Neuronal stem cell (in vitro differentiated cells): ENCODE results near the gene PNPLA8.

Experiments used
- DNase-seq: peaks from one replicate; pipeline ENCODE4 v3.0.0-alpha.2; 2013; ENCODE audit warnings: low spot score
- H2AFZ ChIP-seq: one replicate; pipeline ENCODE4 v1.6.1; 2013; ENCODE audit warnings: mild to moderate bottlenecking, low read length, inconsistent platforms
- H2AK5ac ChIP-seq: 2 replicates; pipeline ENCODE4 v1.6.1; 2013; ENCODE audit warnings: low read depth, mild to moderate bottlenecking, inconsistent platforms, low read length, moderate library complexity, mixed read lengths
- H2BK120ac ChIP-seq: 2 replicates; pipeline ENCODE4 v1.6.1; 2013; ENCODE audit warnings: low read depth, mild to moderate bottlenecking, inconsistent platforms, low read length, moderate library complexity, mixed read lengths
- H2BK12ac ChIP-seq: one replicate; pipeline ENCODE4 v1.6.1; 2013; ENCODE audit warnings: low read length, inconsistent platforms
- H2BK15ac ChIP-seq: 2 replicates; pipeline ENCODE4 v1.6.1; 2013; ENCODE audit warnings: mild to moderate bottlenecking, low read length, inconsistent platforms, mixed read lengths
- H2BK5ac ChIP-seq: one replicate; pipeline ENCODE4 v1.6.1; 2013; ENCODE audit warnings: inconsistent platforms, mild to moderate bottlenecking, low read length, moderate library complexity
- H3K14ac ChIP-seq: one replicate; pipeline ENCODE4 v1.6.1; 2013; ENCODE audit warnings: low read length, inconsistent platforms
- H3K18ac ChIP-seq: 2 replicates; pipeline ENCODE4 v1.6.1; 2013; ENCODE audit warnings: low read length, inconsistent platforms
- H3K23ac ChIP-seq: 2 replicates; pipeline ENCODE4 v1.6.1; 2013; ENCODE audit warnings: low read depth, mild to moderate bottlenecking, mixed read lengths, low read length, inconsistent platforms; ENCODE audit not compliant: poor library complexity
- H3K27ac ChIP-seq: replicated peaks from 3 replicates; pipeline ENCODE4 v1.5.1; 2013; ENCODE audit warnings: low read length, inconsistent platforms
- H3K27me3 ChIP-seq, 3 experiments: 2 replicates each; pipeline ENCODE4 v1.6.1; 2013; ENCODE audit warnings: low read length in 3 of 3, mild to moderate bottlenecking in 2 of 3, inconsistent platforms in 1 of 3, low read depth in 1 of 3, mixed read lengths in 1 of 3, moderate library complexity in 1 of 3; ENCODE audit not compliant: control insufficient read depth in 3 of 3, insufficient read depth in 3 of 3
- H3K36me3 ChIP-seq, 2 donors: replicated peaks in 1 of 2; 2 replicates each; pipeline ENCODE4 v1.6.1; 2013; ENCODE audit warnings: low read length in 2 of 2; ENCODE audit not compliant: control insufficient read depth in 2 of 2, insufficient read depth in 2 of 2
- H3K4ac ChIP-seq: 2 replicates; pipeline ENCODE4 v1.6.1; 2013; ENCODE audit warnings: inconsistent platforms, mild to moderate bottlenecking, low read length, moderate library complexity
- H3K4me1 ChIP-seq, 2 donors: 1 replicate in 1 of 2; 2 replicates in 1 of 2; pipeline ENCODE4 v1.6.1; 2013; ENCODE audit warnings: low read length in 2 of 2, low read depth in 1 of 2; ENCODE audit not compliant: control insufficient read depth in 2 of 2, insufficient read depth in 1 of 2
- H3K4me2 ChIP-seq: one replicate; pipeline ENCODE4 v1.6.1; 2013; ENCODE audit warnings: mild to moderate bottlenecking, low read length, inconsistent platforms; ENCODE audit not compliant: insufficient read depth, poor library complexity, severe bottlenecking
- H3K4me3 ChIP-seq, 2 donors: 2 replicates each; pipeline ENCODE4 v1.5.1; 2013; ENCODE audit warnings: low read length in 2 of 2, mild to moderate bottlenecking in 2 of 2, inconsistent platforms in 1 of 2, moderate library complexity in 1 of 2
- H3K79me1 ChIP-seq: one replicate; pipeline ENCODE4 v1.6.1; 2013; ENCODE audit warnings: low read depth, mild to moderate bottlenecking, inconsistent platforms, low read length, moderate library complexity
- H3K9ac ChIP-seq: one replicate; pipeline ENCODE4 v1.6.1; 2013; ENCODE audit warnings: mild to moderate bottlenecking, low read depth, low read length, inconsistent platforms; ENCODE audit not compliant: poor library complexity
- H3K9me3 ChIP-seq, 2 donors: replicated peaks in 1 of 2; 2 replicates each; pipeline versions ENCODE3 to v1.6.1; 2013; ENCODE audit warnings: low read length in 2 of 2, mild to moderate bottlenecking in 2 of 2, inconsistent platforms in 1 of 2, low read depth in 1 of 2, mixed read lengths in 1 of 2, moderate library complexity in 1 of 2; ENCODE audit not compliant: control insufficient read depth in 2 of 2, insufficient read depth in 1 of 2
- H4K8ac ChIP-seq: one replicate; pipeline ENCODE4 v1.6.1; 2013; ENCODE audit warnings: low read depth, mild to moderate bottlenecking, inconsistent platforms, low read length, moderate library complexity
- H4K91ac ChIP-seq: one replicate; pipeline ENCODE4 v1.6.1; 2013; ENCODE audit warnings: low read length, low read depth, mild to moderate bottlenecking, inconsistent platforms; ENCODE audit not compliant: poor library complexity
- WGBS, 2 donors: extraction: QIAGEN DNeasy Blood & Tissue Kit; methylation state at CpG; one replicate each; pipeline ENCODE4 v1.1.7; 2013; ENCODE audit warnings: missing lambda C conversion rate in 2 of 2, mixed read lengths in 1 of 2; ENCODE audit not compliant: insufficient read length in 2 of 2, insufficient replicate concordance in 1 of 2; ENCODE audit errors: extremely low coverage in 2 of 2; 5-methylcytosine and 5-hydroxymethylcytosine counted together

Gene PNPLA8

DNA sequence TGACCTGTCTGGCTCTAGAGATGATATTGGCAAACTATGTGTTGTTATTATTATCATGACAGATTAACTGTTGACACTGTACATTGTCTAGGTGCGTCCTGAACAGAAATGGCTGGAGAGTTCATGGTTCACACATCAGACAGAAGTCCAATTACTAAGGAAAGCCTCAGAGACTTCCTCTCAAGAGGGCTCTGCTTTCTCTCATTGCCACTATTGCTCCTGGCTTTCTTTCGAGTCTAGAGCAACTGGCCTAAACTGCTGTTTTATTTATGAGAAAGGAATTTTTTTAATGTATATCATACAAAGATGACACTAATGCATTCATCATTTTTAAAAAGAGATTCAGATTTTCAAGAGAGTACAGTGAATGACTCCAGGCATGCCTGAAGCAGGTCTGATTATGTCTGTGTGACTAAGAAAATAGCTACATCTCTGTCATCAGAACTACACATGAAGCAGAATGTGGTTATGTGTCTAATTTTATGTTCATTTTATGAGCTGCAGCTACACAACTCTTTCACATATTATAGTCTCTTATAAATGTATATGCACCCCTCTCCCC, 100.1 kb downstream of the PNPLA8 start:
- Histone ChIP-seq H3K4me3 (no peak overlapping the region), H3K9ac (no peak overlapping the region), H3K4me1 (peaks cover 10 to 12% of the 10 kb centered on the region in 2 donors), H4K91ac (no peak overlapping the region), H2BK15ac (no peak overlapping the region), H3K18ac (no peak overlapping the region), H3K27ac (no peak overlapping the region), H2BK120ac (no peak overlapping the region), H3K23ac (no peak overlapping the region), H3K4ac (no peak overlapping the region), H3K4me2 (no peak overlapping the region), H3K27me3 (no peaks in the 10 kb centered on the region), H3K79me1 (no peaks in the 10 kb centered on the region), H3K14ac (no peak overlapping the region), H2BK5ac (no peak overlapping the region), H2BK12ac (no peak overlapping the region), H3K9me3 (no peaks in the 10 kb centered on the region), H4K8ac (no peak overlapping the region), H2AFZ (no peak overlapping the region), H2AK5ac (no peak overlapping the region), H3K36me3 (no peaks in the 10 kb centered on the region)
- no CpG with 5 or more reads among the region's 2 CpGs for WGBS, 2 donors
- DNase-seq, result no peak

DNA sequence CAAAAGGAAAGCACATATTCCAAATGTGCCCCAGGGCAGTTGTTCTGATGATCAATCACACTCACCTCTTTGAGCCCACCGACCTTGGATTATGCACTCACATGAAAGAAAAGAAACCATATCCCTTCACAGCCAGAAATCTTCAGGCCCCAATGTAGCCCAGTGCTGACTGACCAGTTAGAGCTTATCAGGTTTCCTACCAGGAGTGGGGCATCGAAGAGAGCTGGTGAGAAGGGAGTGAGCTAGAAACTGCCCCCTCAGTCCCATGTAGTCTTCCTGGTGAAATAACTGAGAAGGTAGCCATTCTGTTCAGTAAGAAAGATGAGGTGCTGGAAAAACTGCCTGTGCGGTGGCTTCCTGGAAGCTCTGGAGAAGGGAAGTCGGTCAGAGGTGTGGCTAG, 101.9 kb downstream of the PNPLA8 start:
- Histone ChIP-seq H3K23ac (no peak overlapping the region), H2BK12ac (no peak overlapping the region)

DNA sequence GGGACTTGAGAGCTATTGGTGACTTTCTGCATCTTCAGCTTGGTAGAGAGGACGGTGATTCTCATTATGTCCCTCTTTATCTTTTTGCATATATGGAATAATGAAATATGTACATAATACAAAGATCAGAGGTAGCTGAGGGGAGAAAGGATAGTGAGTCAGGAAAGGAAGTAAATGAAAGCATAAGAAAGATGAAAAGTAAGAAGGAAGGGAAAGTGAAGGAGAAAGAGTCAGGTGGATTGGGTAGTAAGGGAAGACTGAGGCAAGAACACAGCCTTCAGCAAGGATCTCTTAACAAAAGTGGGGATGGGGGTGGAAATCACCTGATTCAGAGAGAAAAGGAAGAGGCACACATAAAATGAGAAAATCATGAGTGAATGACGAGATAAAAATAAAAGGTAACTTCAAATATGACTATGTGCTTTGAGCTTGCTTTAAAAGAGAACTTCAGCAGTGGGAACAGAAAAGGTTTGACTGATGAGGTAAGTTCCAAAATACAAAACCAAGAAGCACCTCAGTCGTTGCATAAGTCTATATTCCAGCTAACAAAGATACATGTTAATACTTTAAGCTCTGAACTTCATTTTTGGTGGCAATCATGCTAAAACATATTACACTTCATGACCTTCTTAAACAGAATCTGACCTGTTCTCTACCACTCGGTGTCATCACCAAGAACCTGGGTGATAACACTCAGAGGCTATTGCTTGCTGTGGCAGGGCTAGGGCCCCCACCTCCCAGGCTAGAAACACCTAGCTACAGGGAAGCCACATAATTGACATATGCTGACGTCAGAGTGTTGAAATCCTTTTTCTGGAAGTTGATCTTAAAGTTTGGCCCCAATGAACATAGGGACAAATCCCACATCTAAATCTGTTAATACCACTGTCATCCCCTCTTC, 102.6 kb downstream of the PNPLA8 start:
- no peak overlapping the region for H3K9ac ChIP-seq
- H3K4me2 ChIP-seq, result no peak overlapping the region
- no peak overlapping the region for H2AFZ ChIP-seq
- H3K27ac ChIP-seq, result no peak overlapping the region
- peaks cover 9% of the 10 kb centered on the region in 2 donors for H3K4me1 ChIP-seq
- no peaks in the 10 kb centered on the region for H3K9me3 ChIP-seq
- no peak overlapping the region for H3K18ac ChIP-seq
- DNase-seq, result no peak
- H2BK5ac ChIP-seq, result no peak overlapping the region
- no peaks in the 10 kb centered on the region for H3K27me3 ChIP-seq
- no peak overlapping the region for H3K4ac ChIP-seq
- no peaks in the 10 kb centered on the region for H3K79me1 ChIP-seq
- no peak overlapping the region for H3K14ac ChIP-seq
- WGBS, 2 donors, result no CpG with 5 or more reads among the region's 5 CpGs
- H3K23ac ChIP-seq, result no peak overlapping the region
- H2BK12ac ChIP-seq, result no peak overlapping the region
- no peak overlapping the region for H4K91ac ChIP-seq
- H3K36me3 ChIP-seq, result no peaks in the 10 kb centered on the region
- H2AK5ac ChIP-seq, result no peak overlapping the region
- H3K4me3 ChIP-seq, result no peak overlapping the region
- H4K8ac ChIP-seq, result no peak overlapping the region
- H2BK120ac ChIP-seq, result no peak overlapping the region
- H2BK15ac ChIP-seq, result no peak overlapping the region

More for the DNA sequence above, 101.9 kb downstream of the PNPLA8 start:
- H2AK5ac ChIP-seq, result no peak overlapping the region
- no peak overlapping the region for H3K18ac ChIP-seq
- no peak overlapping the region for H3K4me3 ChIP-seq
- H2AFZ ChIP-seq, result no peak overlapping the region
- no peaks in the 10 kb centered on the region for H3K27me3 ChIP-seq
- H2BK5ac ChIP-seq, result no peak overlapping the region
- no peak overlapping the region for H3K14ac ChIP-seq
- no peak overlapping the region for H4K91ac ChIP-seq
- no peak overlapping the region for H4K8ac ChIP-seq
- no peak overlapping the region for H3K27ac ChIP-seq
- no peak overlapping the region for H2BK120ac ChIP-seq
- no peaks in the 10 kb centered on the region for H3K9me3 ChIP-seq
- no peaks in the 10 kb centered on the region for H3K36me3 ChIP-seq
- H3K4me1 ChIP-seq, result peaks cover 9 to 13% of the 10 kb centered on the region in 2 donors
- WGBS, 2 donors, result no CpG with 5 or more reads among the region's 4 CpGs
- H3K4ac ChIP-seq, result no peak overlapping the region
- H3K9ac ChIP-seq, result no peak overlapping the region
- H3K79me1 ChIP-seq, result no peaks in the 10 kb centered on the region
- H2BK15ac ChIP-seq, result no peak overlapping the region
- no peak for DNase-seq
- no peak overlapping the region for H3K4me2 ChIP-seq

DNA sequence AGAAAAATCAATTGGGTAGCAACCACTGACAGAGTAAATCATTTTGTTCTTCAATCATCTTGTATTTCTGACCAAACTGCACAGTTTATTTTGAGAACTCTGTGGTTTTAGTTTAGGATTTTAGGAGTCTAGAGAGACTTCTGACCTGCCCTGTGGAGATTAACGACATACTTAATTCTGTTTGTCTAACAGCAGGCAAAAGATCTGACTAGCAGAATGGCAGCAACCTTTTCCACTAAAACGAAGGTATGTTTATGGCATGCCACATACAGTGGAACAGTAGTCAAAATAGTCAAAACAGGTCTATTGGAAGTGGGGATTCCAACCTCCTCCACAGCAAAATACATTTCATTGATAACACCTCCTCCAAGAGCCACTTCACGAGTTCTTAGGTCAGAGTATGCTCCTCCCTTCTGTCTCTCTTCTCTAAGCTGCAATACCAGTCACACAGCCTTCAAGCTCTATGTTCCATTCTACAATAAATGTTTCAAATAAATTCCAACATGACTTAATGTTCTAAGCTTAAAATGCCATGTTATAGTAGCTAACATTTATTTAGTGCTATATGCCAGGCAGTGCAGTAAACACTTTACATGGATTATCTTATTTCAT, 104.1 kb downstream of the PNPLA8 start:
- no peak overlapping the region for H3K4me3 ChIP-seq
- no peak overlapping the region for H3K9ac ChIP-seq
- no peak overlapping the region for H2AK5ac ChIP-seq
- H3K14ac ChIP-seq, result no peak overlapping the region
- no peak overlapping the region for H2BK15ac ChIP-seq
- H2BK12ac ChIP-seq, result no peak overlapping the region
- no peak overlapping the region for H2BK120ac ChIP-seq
- no peak overlapping the region for H3K18ac ChIP-seq
- no peak for DNase-seq
- no peak overlapping the region for H4K8ac ChIP-seq
- no peak overlapping the region for H3K4ac ChIP-seq
- no peak overlapping the region for H2AFZ ChIP-seq
- peaks cover 3 to 7% of the 10 kb centered on the region in 2 donors for H3K4me1 ChIP-seq
- H2BK5ac ChIP-seq, result no peak overlapping the region
- H3K27me3 ChIP-seq, result no peaks in the 10 kb centered on the region
- no peak overlapping the region for H4K91ac ChIP-seq
- no peak overlapping the region for H3K23ac ChIP-seq
- H3K79me1 ChIP-seq, result no peaks in the 10 kb centered on the region
- H3K36me3 ChIP-seq, result no peaks in the 10 kb centered on the region
- WGBS, 2 donors, result no CpG with 5 or more reads among the region's 3 CpGs
- H3K4me2 ChIP-seq, result no peak overlapping the region
- H3K9me3 ChIP-seq, result no peaks in the 10 kb centered on the region
- H3K27ac ChIP-seq, result no peak overlapping the region
